BE2C (cell line): ENCODE measurements around the gene PPEF1.

ENCODE experiments used
- DNase-seq: peaks from one replicate; pipeline ENCODE4 v3.0.0-alpha.2; 2020
- H3K27me3 ChIP-seq: fragments of 250-450 bp; sonication (Bioruptor Pico); 2 replicates; pipeline ENCODE4 v1.5.1; 2020; ENCODE audit warnings: mild to moderate bottlenecking
- H3K36me3 ChIP-seq: fragments of 250-450 bp; sonication (Bioruptor Pico); 2 replicates; pipeline ENCODE4 v1.5.1; 2020; ENCODE audit warnings: mild to moderate bottlenecking
- H3K4me1 ChIP-seq: fragments of 250-450 bp; sonication (Bioruptor Pico); 2 replicates; pipeline ENCODE4 v1.5.1; 2020
- H3K4me3 ChIP-seq: 2 replicates; pipeline ENCODE4 v1.5.1; 2011; ENCODE audit warnings: low read depth, low read length
- H3K9me3 ChIP-seq: fragments of 250-450 bp; sonication (Bioruptor Pico); 2 replicates; pipeline ENCODE4 v1.5.1; 2020
- CTCF ChIP-seq: IDR thresholded peaks from 2 replicates; pipeline ENCODE4 v1.5.1; 2012; ENCODE audit warnings: mild to moderate bottlenecking, low read depth, low read length

The PPEF1 gene

GRCh38 chrX:18871161-18871890 is 163.9 kb downstream of the PPEF1 start:
- peaks cover 4% of the 10 kb centered on the region; the same call in 1 of the 2 replicates for H3K4me1 ChIP-seq
- H3K9me3 ChIP-seq: no peaks in the 10 kb centered on the region
- no peak for TF ChIP-seq CTCF
- H3K27me3 ChIP-seq: no peaks in the 10 kb centered on the region
- peak; percentile 65 for DNase-seq
- H3K36me3 ChIP-seq: peaks cover 11% of the 10 kb centered on the region
- H3K4me3 ChIP-seq: peak overlapping the region; percentile 90

- DNase-seq: no peak
- Histone ChIP-seq H3K27me3 (no peaks in the 10 kb centered on the region), H3K4me1 (peaks cover 4% of the 10 kb centered on the region; the same call in 1 of the 2 replicates), H3K36me3 (peaks cover 12% of the 10 kb centered on the region), H3K4me3 (peak overlapping the region; percentile 90), H3K9me3 (no peaks in the 10 kb centered on the region)
- no peak for TF ChIP-seq CTCF
Observed at GRCh38 chrX:18871970-18872369, 164.5 kb downstream of the PPEF1 start.

- H3K27me3 ChIP-seq: no peaks in the 10 kb centered on the region
- DNase-seq: no peak
- no peaks in the 10 kb centered on the region for H3K9me3 ChIP-seq
- H3K4me1 ChIP-seq: peaks cover 8% of the 10 kb centered on the region
- TF ChIP-seq CTCF: no peak
- H3K4me3 ChIP-seq: peak overlapping the region; percentile 90
- H3K36me3 ChIP-seq: peaks cover 17% of the 10 kb centered on the region
Observed at GRCh38 chrX:18872621-18873020, 165.2 kb downstream of the PPEF1 start.

- peak overlapping the region; percentile 90 for H3K4me3 ChIP-seq
- H3K36me3 ChIP-seq: peaks cover 23% of the 10 kb centered on the region
- peak; percentile 73 for DNase-seq
- H3K27me3 ChIP-seq: no peaks in the 10 kb centered on the region
- H3K4me1 ChIP-seq: peaks cover 8% of the 10 kb centered on the region
- no peaks in the 10 kb centered on the region for H3K9me3 ChIP-seq
- no peak for TF ChIP-seq CTCF
Observed at GRCh38 chrX:18873189-18873791, 165.8 kb downstream of the PPEF1 start.

GRCh38 chrX:18873836-18874235 is 166.4 kb downstream of the PPEF1 start:
- TF ChIP-seq CTCF: no peak
- H3K36me3 ChIP-seq: peaks cover 27% of the 10 kb centered on the region
- no peaks in the 10 kb centered on the region for H3K27me3 ChIP-seq
- no peak for DNase-seq
- H3K9me3 ChIP-seq: no peaks in the 10 kb centered on the region
- H3K4me1 ChIP-seq: peaks cover 8% of the 10 kb centered on the region
- peak overlapping the region; percentile 90 for H3K4me3 ChIP-seq
